HG03139 (cell line): ENCODE measurements around the gene LAMA2.
"Not testable (repeated sequence)": the region's sequence is repeated elsewhere in the genome, so short reads cannot be mapped to it uniquely, and the experiment has no call there.

ENCODE experiments used
- ATAC-seq: cut with Tn5 transposase; IDR thresholded peaks from one replicate; pipeline ENCODE4 v1.9.1; 2021; ENCODE audit not compliant: unreplicated experiment

Gene LAMA2

GRCh38 chr6:129007701-129008373 lies 124.9 kb downstream of the LAMA2 start:
- no peak for ATAC-seq

GRCh38 chr6:129008591-129008990 lies 125.7 kb downstream of the LAMA2 start:
- no peak for ATAC-seq

- no peak for ATAC-seq
Observed at GRCh38 chr6:129009851-129010250, 126.9 kb downstream of the LAMA2 start.

GRCh38 chr6:129014302-129014701 lies 131.4 kb downstream of the LAMA2 start:
- ATAC-seq, result no peak

GRCh38 chr6:129015721-129016120 lies 132.8 kb downstream of the LAMA2 start:
- no peak for ATAC-seq

- ATAC-seq, result no peak
Observed at GRCh38 chr6:129016844-129017243, 133.9 kb downstream of the LAMA2 start.

- no peak for ATAC-seq
Observed at GRCh38 chr6:129022011-129022553, 139.1 kb downstream of the LAMA2 start.

GRCh38 chr6:129026601-129027000 lies 143.7 kb downstream of the LAMA2 start:
- no peak for ATAC-seq

- no peak for ATAC-seq
Observed at GRCh38 chr6:129029778-129030177, 146.8 kb downstream of the LAMA2 start.

- ATAC-seq, result no peak
Observed at GRCh38 chr6:129030215-129030614, 147.3 kb downstream of the LAMA2 start.

- ATAC-seq, result no peak
Observed at GRCh38 chr6:129031051-129031599, 148.2 kb downstream of the LAMA2 start.

GRCh38 chr6:129032602-129033001 lies 149.7 kb downstream of the LAMA2 start:
- ATAC-seq, result no peak

- no peak for ATAC-seq
Observed at GRCh38 chr6:129033180-129033579, 150.2 kb downstream of the LAMA2 start.

GRCh38 chr6:129033581-129033980 lies 150.6 kb downstream of the LAMA2 start:
- no peak for ATAC-seq

- no peak for ATAC-seq
Observed at GRCh38 chr6:129041563-129041962, 158.6 kb downstream of the LAMA2 start.

GRCh38 chr6:129046526-129046925 lies 163.6 kb downstream of the LAMA2 start:
- ATAC-seq, result no peak

- ATAC-seq, result no peak
Observed at GRCh38 chr6:129047834-129048233, 164.9 kb downstream of the LAMA2 start.

GRCh38 chr6:129050086-129050485 lies 167.1 kb downstream of the LAMA2 start:
- ATAC-seq, result no peak

GRCh38 chr6:129053143-129053542 lies 170.2 kb downstream of the LAMA2 start:
- not testable (repeated sequence) for ATAC-seq

- no peak for ATAC-seq
Observed at GRCh38 chr6:129055796-129056195, 172.9 kb downstream of the LAMA2 start.

- no peak for ATAC-seq
Observed at GRCh38 chr6:129059650-129060049, 176.7 kb downstream of the LAMA2 start.

- ATAC-seq, result no peak
Observed at GRCh38 chr6:129069006-129069405, 186.1 kb downstream of the LAMA2 start.

- no peak for ATAC-seq
Observed at GRCh38 chr6:129073051-129073450, 190.1 kb downstream of the LAMA2 start.
